Prostate gland (tissue), 2 donors: ENCODE results near the gene TRMT1. TPM values are rescaled to one million over a fixed set of nuclear protein-coding genes. Genes with fewer than 3 reads are reported as not detected.

Source experiments
- DNase-seq: peaks from one replicate; pipeline ENCODE4 v3.0.0-alpha.2; 2019; ENCODE audit warnings: low spot score
- H3K27ac ChIP-seq, 2 donors: fragments of 200-600 bp; sonication (generic); 2 replicates each; pipeline ENCODE4 v1.5.1; 2017 to 2019
- H3K27me3 ChIP-seq: fragments of 200-600 bp; sonication (generic); replicated peaks from 2 replicates; pipeline ENCODE4 v1.5.1; 2019; ENCODE audit not compliant: insufficient read depth
- H3K36me3 ChIP-seq, 2 donors: fragments of 200-600 bp; sonication (generic); 1 replicate in 1 of 2; 2 replicates in 1 of 2; pipeline versions ENCODE4 v1.5.1 to v1.8.1; 2017 to 2019
- H3K4me1 ChIP-seq: fragments of 200-600 bp; sonication (generic); replicated peaks from 2 replicates; pipeline ENCODE4 v1.5.1; 2019
- H3K4me3 ChIP-seq, 2 donors: fragments of 200-600 bp; sonication (generic); 2 replicates each; pipeline ENCODE4 v1.5.1; 2017 to 2019
- H3K9me3 ChIP-seq: fragments of 200-600 bp; sonication (generic); 2 replicates; pipeline ENCODE4 v1.5.1; 2017
- CTCF ChIP-seq, 4 experiments: fragments of 200-600 bp in 2 of 4; fragments of 450-650 bp in 2 of 4; sonication (generic) in 2 of 4; IDR thresholded peaks; 1 replicate in 3 of 4; 2 replicates in 1 of 4; pipeline ENCODE4 v1.5.1; 2016 to 2019; ENCODE audit warnings: antibody characterized with exemption in 4 of 4, mild to moderate bottlenecking in 2 of 4, moderate library complexity in 2 of 4
- POLR2A ChIP-seq: fragments of 450-650 bp; IDR thresholded peaks from one replicate; pipeline ENCODE4 v1.6.1; 2016; ENCODE audit warnings: antibody characterized with exemption, mild to moderate bottlenecking
- POLR2AphosphoS5 ChIP-seq: sonication (generic); formaldehyde crosslinking; IDR thresholded peaks from one replicate; pipeline ENCODE4 v1.6.1; 2017; ENCODE audit warnings: antibody characterized with exemption
- WGBS: methylation state at CpG from one replicate; pipeline ENCODE4 v1.1.5; 2018; 5-methylcytosine and 5-hydroxymethylcytosine counted together
- intact Hi-C: fragments of 100-400 bp; cut with DNase I; formaldehyde crosslinking; loops from one replicate; pipeline ENCODE4 v1.14.2; 2022
- total RNA-seq, 2 donors: library from RNA; depleted of rRNA; stranded (reverse); fragments of >200 nt; gene quantifications; one replicate each; pipeline ENCODE4 v1.1.0, GENCODE V29; 2016

The TRMT1 gene
- total RNA-seq, 2 donors from 2014 or later: 23.3 to 55.4 TPM

- Histone ChIP-seq H3K4me3 (no peak overlapping the region), H3K36me3 (peaks cover 5 to 13% of the 10 kb centered on the region in 2 donors), H3K4me1 (peaks cover 6% of the 10 kb centered on the region), H3K9me3 (no peaks in the 10 kb centered on the region), H3K27ac (peak overlapping the region; percentile 56 to 88), H3K27me3 (no peaks in the 10 kb centered on the region)
- intact Hi-C loops: no loop called here
- no peak for DNase-seq
- TF ChIP-seq POLR2A: no peak
- TF ChIP-seq CTCF (IDR thresholded peaks at IDR 0.05): no peak
- TF ChIP-seq POLR2AphosphoS5: no peak
- WGBS: 66% methylated on average over 32 of the region's 44 CpGs
Measured at GRCh38 chr19:13095934-13096927, 20.3 kb downstream of the TRMT1 start.

- Histone ChIP-seq H3K9me3 (no peaks in the 10 kb centered on the region), H3K27me3 (no peaks in the 10 kb centered on the region), H3K4me1 (peaks cover 11% of the 10 kb centered on the region), H3K36me3 (peaks cover 5 to 13% of the 10 kb centered on the region in 2 donors), H3K4me3 (no peak overlapping the region), H3K27ac (peak overlapping the region; percentile 56 to 88)
- 68% methylated on average over 23 of the region's 25 CpGs for WGBS
- no peak for TF ChIP-seq CTCF (IDR thresholded peaks at IDR 0.05)
- no peak for TF ChIP-seq POLR2A
- TF ChIP-seq POLR2AphosphoS5: no peak
- DNase-seq: no peak
- intact Hi-C loops: no loop called here
Measured at GRCh38 chr19:13095393-13095784, 21.2 kb downstream of the TRMT1 start.

- 58% methylated on average over 14 of the region's 16 CpGs for WGBS
- H3K4me1 ChIP-seq: peaks cover 11% of the 10 kb centered on the region
- no peaks in the 10 kb centered on the region for H3K9me3 ChIP-seq
- intact Hi-C loops: no loop called here
- peak overlapping the region; percentile 56 to 88 for H3K27ac ChIP-seq
- no peak overlapping the region for H3K4me3 ChIP-seq
- TF ChIP-seq POLR2A (no peak), POLR2AphosphoS5 (no peak), CTCF (IDR thresholded peaks at IDR 0.05) (no peak)
- peaks cover 5 to 13% of the 10 kb centered on the region in 2 donors for H3K36me3 ChIP-seq
- H3K27me3 ChIP-seq: no peaks in the 10 kb centered on the region
- DNase-seq: no peak
Measured at GRCh38 chr19:13094771-13095392, 21.7 kb downstream of the TRMT1 start.

- DNase-seq: no peak
- Histone ChIP-seq H3K9me3 (no peaks in the 10 kb centered on the region), H3K4me3 (no peak overlapping the region), H3K27me3 (no peaks in the 10 kb centered on the region), H3K4me1 (peaks cover 11% of the 10 kb centered on the region), H3K27ac (peak overlapping the region; percentile 56 to 88), H3K36me3 (peaks cover 5 to 13% of the 10 kb centered on the region in 2 donors)
- intact Hi-C loops: no loop called here
- 61% methylated on average over 5 of the region's 5 CpGs for WGBS
- no peak for TF ChIP-seq CTCF (IDR thresholded peaks at IDR 0.05)
- TF ChIP-seq POLR2AphosphoS5: no peak
Measured at GRCh38 chr19:13094106-13094504, 22.4 kb downstream of the TRMT1 start.
